Prostate gland (tissue), 2 donors: ENCODE data around the gene NRDC.

Experiments used
- POLR2A ChIP-seq: fragments of 450-650 bp; IDR thresholded peaks from one replicate; pipeline ENCODE4 v1.6.1; 2016; ENCODE audit warnings: antibody characterized with exemption, mild to moderate bottlenecking
- POLR2AphosphoS5 ChIP-seq: sonication (generic); formaldehyde crosslinking; IDR thresholded peaks from one replicate; pipeline ENCODE4 v1.6.1; 2017; ENCODE audit warnings: antibody characterized with exemption
- TF ChIP-seq, protein P1 (sequence below), 4 experiments: fragments of 200-600 bp in 2 of 4; fragments of 450-650 bp in 2 of 4; sonication (generic) in 2 of 4; IDR thresholded peaks; 1 replicate in 3 of 4; 2 replicates in 1 of 4; pipeline ENCODE4 v1.5.1; 2016 to 2019; ENCODE audit warnings: antibody characterized with exemption in 4 of 4, mild to moderate bottlenecking in 2 of 4, moderate library complexity in 2 of 4

DNA sequence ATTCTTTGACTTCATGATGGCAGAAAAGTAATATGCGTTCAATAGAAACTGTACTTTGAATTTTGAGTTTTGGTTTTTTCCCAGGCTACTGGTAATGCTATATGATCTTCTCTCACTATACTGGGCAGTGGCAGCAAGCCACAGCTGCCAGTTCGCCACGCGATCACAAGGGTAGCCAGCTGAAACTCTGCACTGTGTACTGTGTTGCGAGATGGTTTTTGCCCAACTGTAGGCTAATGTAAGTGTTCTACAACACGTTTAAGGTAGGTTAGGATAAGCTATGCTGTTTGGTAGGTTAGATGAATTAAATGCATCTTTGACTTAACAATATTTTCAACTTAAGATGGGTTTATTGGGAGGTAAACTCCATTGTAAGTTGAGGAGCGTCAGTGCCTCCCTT lies 123.1 kb downstream of the NRDC start:
- TF ChIP-seq, protein P1, sequence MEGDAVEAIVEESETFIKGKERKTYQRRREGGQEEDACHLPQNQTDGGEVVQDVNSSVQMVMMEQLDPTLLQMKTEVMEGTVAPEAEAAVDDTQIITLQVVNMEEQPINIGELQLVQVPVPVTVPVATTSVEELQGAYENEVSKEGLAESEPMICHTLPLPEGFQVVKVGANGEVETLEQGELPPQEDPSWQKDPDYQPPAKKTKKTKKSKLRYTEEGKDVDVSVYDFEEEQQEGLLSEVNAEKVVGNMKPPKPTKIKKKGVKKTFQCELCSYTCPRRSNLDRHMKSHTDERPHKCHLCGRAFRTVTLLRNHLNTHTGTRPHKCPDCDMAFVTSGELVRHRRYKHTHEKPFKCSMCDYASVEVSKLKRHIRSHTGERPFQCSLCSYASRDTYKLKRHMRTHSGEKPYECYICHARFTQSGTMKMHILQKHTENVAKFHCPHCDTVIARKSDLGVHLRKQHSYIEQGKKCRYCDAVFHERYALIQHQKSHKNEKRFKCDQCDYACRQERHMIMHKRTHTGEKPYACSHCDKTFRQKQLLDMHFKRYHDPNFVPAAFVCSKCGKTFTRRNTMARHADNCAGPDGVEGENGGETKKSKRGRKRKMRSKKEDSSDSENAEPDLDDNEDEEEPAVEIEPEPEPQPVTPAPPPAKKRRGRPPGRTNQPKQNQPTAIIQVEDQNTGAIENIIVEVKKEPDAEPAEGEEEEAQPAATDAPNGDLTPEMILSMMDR (IDR thresholded peaks at IDR 0.05), result no peak
- no peak for TF ChIP-seq POLR2A
- no peak for TF ChIP-seq POLR2AphosphoS5
